Measurements from ENCODE around the gene CAPNS1.

Gene CAPNS1

GRCh38 chr19:36093146-36093662, 46.7 kb upstream of the CAPNS1 start (continued):
- TF ChIP-seq, protein P1, sequence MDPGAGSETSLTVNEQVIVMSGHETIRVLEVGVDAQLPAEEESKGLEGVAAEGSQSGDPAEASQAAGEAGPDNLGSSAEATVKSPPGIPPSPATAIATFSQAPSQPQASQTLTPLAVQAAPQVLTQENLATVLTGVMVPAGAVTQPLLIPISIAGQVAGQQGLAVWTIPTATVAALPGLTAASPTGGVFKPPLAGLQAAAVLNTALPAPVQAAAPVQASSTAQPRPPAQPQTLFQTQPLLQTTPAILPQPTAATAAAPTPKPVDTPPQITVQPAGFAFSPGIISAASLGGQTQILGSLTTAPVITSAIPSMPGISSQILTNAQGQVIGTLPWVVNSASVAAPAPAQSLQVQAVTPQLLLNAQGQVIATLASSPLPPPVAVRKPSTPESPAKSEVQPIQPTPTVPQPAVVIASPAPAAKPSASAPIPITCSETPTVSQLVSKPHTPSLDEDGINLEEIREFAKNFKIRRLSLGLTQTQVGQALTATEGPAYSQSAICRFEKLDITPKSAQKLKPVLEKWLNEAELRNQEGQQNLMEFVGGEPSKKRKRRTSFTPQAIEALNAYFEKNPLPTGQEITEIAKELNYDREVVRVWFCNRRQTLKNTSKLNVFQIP (CRISPR knock-in tag; IDR thresholded peaks at IDR 0.05; ENCODE audit: borderline replicate concordance, low read depth) = no peak
- no peak for TF ChIP-seq ZFP3 (CRISPR knock-in tag; IDR thresholded peaks at IDR 0.05)
- no peak for TF ChIP-seq SNAI2 (CRISPR knock-in tag; IDR thresholded peaks at IDR 0.05)
- no peak for TF ChIP-seq OSR1 (CRISPR knock-in tag; IDR thresholded peaks at IDR 0.05)
- TF ChIP-seq CREB5 (CRISPR knock-in tag; IDR thresholded peaks at IDR 0.05; ENCODE audit: low read depth) = no peak
- TF ChIP-seq TOX (CRISPR knock-in tag; IDR thresholded peaks at IDR 0.05; ENCODE audit: borderline replicate concordance) = no peak
- TF ChIP-seq, protein P2, sequence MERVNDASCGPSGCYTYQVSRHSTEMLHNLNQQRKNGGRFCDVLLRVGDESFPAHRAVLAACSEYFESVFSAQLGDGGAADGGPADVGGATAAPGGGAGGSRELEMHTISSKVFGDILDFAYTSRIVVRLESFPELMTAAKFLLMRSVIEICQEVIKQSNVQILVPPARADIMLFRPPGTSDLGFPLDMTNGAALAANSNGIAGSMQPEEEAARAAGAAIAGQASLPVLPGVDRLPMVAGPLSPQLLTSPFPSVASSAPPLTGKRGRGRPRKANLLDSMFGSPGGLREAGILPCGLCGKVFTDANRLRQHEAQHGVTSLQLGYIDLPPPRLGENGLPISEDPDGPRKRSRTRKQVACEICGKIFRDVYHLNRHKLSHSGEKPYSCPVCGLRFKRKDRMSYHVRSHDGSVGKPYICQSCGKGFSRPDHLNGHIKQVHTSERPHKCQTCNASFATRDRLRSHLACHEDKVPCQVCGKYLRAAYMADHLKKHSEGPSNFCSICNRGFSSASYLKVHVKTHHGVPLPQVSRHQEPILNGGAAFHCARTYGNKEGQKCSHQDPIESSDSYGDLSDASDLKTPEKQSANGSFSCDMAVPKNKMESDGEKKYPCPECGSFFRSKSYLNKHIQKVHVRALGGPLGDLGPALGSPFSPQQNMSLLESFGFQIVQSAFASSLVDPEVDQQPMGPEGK (CRISPR knock-in tag; IDR thresholded peaks at IDR 0.05; ENCODE audit: borderline replicate concordance) = no peak
- TF ChIP-seq ZNF565 (CRISPR knock-in tag; conservative IDR thresholded peaks at IDR 0.05; ENCODE audit: low read depth) = no peak
- no peak for TF ChIP-seq ESRRG (CRISPR knock-in tag; IDR thresholded peaks at IDR 0.05)
- TF ChIP-seq PPARA (CRISPR knock-in tag; IDR thresholded peaks at IDR 0.05; ENCODE audit: borderline replicate concordance) = no peak
- no peak for TF ChIP-seq BACH2 (CRISPR knock-in tag; IDR thresholded peaks at IDR 0.05; ENCODE audit: borderline replicate concordance)

DNA sequence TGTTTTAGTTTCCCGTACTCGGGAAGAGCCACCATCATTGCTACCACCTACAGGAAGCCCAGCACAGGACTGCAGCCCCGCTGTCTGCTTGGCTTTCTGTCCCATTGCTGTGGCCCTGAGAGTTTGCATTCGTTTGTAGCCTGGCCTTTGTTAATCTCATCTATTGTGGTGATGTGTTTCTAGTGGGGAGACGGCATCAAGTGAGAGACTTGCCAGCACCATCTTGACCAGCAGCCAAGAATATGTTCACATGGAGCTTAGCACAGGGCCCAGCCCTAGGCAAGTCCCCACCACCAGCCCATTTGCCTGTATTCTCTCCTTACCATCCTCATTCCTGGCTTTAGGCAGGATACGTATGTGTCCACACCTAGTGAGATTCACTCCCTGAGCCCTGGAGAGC, 46.2 kb upstream of the CAPNS1 start:
- no peak for ATAC-seq
- TF ChIP-seq CREB5 (CRISPR knock-in tag; IDR thresholded peaks at IDR 0.05; ENCODE audit: low read depth) (no peak), RARB (CRISPR knock-in tag; IDR thresholded peaks at IDR 0.05) (no peak), ESRRG (CRISPR knock-in tag; IDR thresholded peaks at IDR 0.05) (no peak), ZC3H10 (CRISPR knock-in tag; IDR thresholded peaks at IDR 0.05) (no peak), OSR1 (CRISPR knock-in tag; IDR thresholded peaks at IDR 0.05) (no peak), CSDC2 (CRISPR knock-in tag; IDR thresholded peaks at IDR 0.05) (no peak), SNAI2 (CRISPR knock-in tag; IDR thresholded peaks at IDR 0.05) (no peak), TOX (CRISPR knock-in tag; IDR thresholded peaks at IDR 0.05; ENCODE audit: borderline replicate concordance) (no peak), ZNF70 (CRISPR knock-in tag; IDR thresholded peaks at IDR 0.05) (no peak), PPARA (CRISPR knock-in tag; IDR thresholded peaks at IDR 0.05; ENCODE audit: borderline replicate concordance) (no peak), BACH2 (CRISPR knock-in tag; IDR thresholded peaks at IDR 0.05; ENCODE audit: borderline replicate concordance) (no peak)
- TF ChIP-seq, protein P2 (CRISPR knock-in tag; IDR thresholded peaks at IDR 0.05; ENCODE audit: borderline replicate concordance) = no peak
- TF ChIP-seq, protein P1 (CRISPR knock-in tag; IDR thresholded peaks at IDR 0.05; ENCODE audit: borderline replicate concordance, low read depth) = no peak

GRCh38 chr19:36097036-36097435, 42.8 kb upstream of the CAPNS1 start:
- no peak for ATAC-seq
- TF ChIP-seq SNAI2 (CRISPR knock-in tag; IDR thresholded peaks at IDR 0.05) = no peak

DNA sequence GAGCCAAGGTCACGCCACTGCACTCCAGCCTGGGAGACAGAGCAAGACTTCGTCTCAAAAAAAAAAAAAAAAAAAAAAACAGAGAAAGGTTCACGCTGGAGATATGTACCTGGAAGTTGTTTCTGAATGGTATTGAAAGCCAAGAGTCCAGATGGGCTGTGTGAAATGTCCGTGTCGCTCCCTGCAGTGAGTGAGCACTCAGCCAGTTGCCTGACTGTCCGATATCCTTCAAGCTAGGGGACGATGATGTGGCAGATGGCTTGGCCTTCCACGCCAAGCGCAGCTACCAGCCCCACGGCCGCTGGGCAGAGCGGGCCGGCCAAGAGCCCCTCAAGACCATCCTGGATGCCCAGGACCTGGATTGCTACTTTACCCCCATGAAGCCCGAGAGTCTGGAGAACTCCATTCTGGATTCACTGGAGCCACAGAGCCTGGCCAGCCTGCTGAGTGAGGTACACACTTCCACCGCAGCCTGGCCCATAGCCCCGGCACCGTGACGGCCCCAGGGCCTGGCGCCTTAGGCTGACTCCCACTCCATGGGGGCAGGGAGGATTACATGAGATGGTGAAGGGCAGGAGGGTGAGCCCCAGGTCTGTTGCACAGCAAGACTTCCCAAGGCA, 40.6 kb upstream of the CAPNS1 start:
- ATAC-seq = no peak
- no peak for TF ChIP-seq RARB (CRISPR knock-in tag; IDR thresholded peaks at IDR 0.05)
- no peak for TF ChIP-seq ZC3H10 (CRISPR knock-in tag; IDR thresholded peaks at IDR 0.05)
- no peak for TF ChIP-seq ZNF565 (CRISPR knock-in tag; conservative IDR thresholded peaks at IDR 0.05; ENCODE audit: low read depth)
- no peak for TF ChIP-seq GLIS3 (CRISPR knock-in tag; IDR thresholded peaks at IDR 0.05)
- TF ChIP-seq CSDC2 (CRISPR knock-in tag; IDR thresholded peaks at IDR 0.05) = no peak
- no peak for TF ChIP-seq BACH2 (CRISPR knock-in tag; IDR thresholded peaks at IDR 0.05; ENCODE audit: borderline replicate concordance)
- TF ChIP-seq, protein P1 (CRISPR knock-in tag; IDR thresholded peaks at IDR 0.05; ENCODE audit: borderline replicate concordance, low read depth) = no peak
- no peak for TF ChIP-seq ESRRG (CRISPR knock-in tag; IDR thresholded peaks at IDR 0.05)
- no peak for TF ChIP-seq ZFP3 (CRISPR knock-in tag; IDR thresholded peaks at IDR 0.05)
- TF ChIP-seq SNAI2 (CRISPR knock-in tag; IDR thresholded peaks at IDR 0.05) = no peak
- TF ChIP-seq, protein P2 (CRISPR knock-in tag; IDR thresholded peaks at IDR 0.05; ENCODE audit: borderline replicate concordance) = no peak
- TF ChIP-seq ZFP30 (CRISPR knock-in tag; IDR thresholded peaks at IDR 0.05) = no peak
- no peak for TF ChIP-seq OSR1 (CRISPR knock-in tag; IDR thresholded peaks at IDR 0.05)
- no peak for TF ChIP-seq ARNTL (CRISPR knock-in tag; IDR thresholded peaks at IDR 0.05; ENCODE audit: borderline replicate concordance, low read depth)
- no peak for TF ChIP-seq PPARA (CRISPR knock-in tag; IDR thresholded peaks at IDR 0.05; ENCODE audit: borderline replicate concordance)
- no peak for TF ChIP-seq ZNF70 (CRISPR knock-in tag; IDR thresholded peaks at IDR 0.05)

Measured in SK-N-SH treated with all-trans-retinoic acid at 6 μM for 48 hours (cell line).